SK-N-SH treated with all-trans-retinoic acid at 6 μM for 48 hours (cell line): ENCODE data around the gene CD14.

Experiments
- ATAC-seq: fragments of 200-7000 bp; cut with Tn5 transposase; 3 replicates; pipeline ENCODE4 v1.9.1; 2020; ENCODE audit warnings: mild to moderate bottlenecking, moderate library complexity
- BACH2 ChIP-seq: fragments of 250-450 bp; sonication (Bioruptor Pico); IDR thresholded peaks from 2 replicates; pipeline ENCODE4 v1.9.0; 2021; ENCODE audit warnings: mild to moderate bottlenecking, borderline replicate concordance
- CREB5 ChIP-seq: fragments of 250-450 bp; sonication (Bioruptor Pico); IDR thresholded peaks from 2 replicates; pipeline ENCODE4 v1.5.1; 2020; ENCODE audit warnings: low read depth, mild to moderate bottlenecking, moderate library complexity
- CSDC2 ChIP-seq: fragments of 250-450 bp; sonication (Bioruptor Pico); IDR thresholded peaks from 2 replicates; pipeline ENCODE4 v1.5.0; 2020; ENCODE audit warnings: mild to moderate bottlenecking, moderate library complexity
- CSRNP3 ChIP-seq: fragments of 250-450 bp; sonication (Bioruptor Pico); IDR thresholded peaks from 2 replicates; pipeline ENCODE4 v1.5.1; 2021; ENCODE audit warnings: mild to moderate bottlenecking, moderate library complexity
- ISL1 ChIP-seq: fragments of 250-450 bp; sonication (Bioruptor Pico); IDR thresholded peaks from 2 replicates; pipeline ENCODE4 v2.1.2; 2022; ENCODE audit warnings: mild to moderate bottlenecking, moderate library complexity
- OSR1 ChIP-seq: fragments of 250-450 bp; sonication (Bioruptor Pico); IDR thresholded peaks from 2 replicates; pipeline ENCODE4 v1.8.0; 2022; ENCODE audit warnings: moderate library complexity, mild to moderate bottlenecking, inconsistent platforms
- PATZ1 ChIP-seq: fragments of 250-450 bp; sonication (Bioruptor Pico); IDR thresholded peaks from 2 replicates; pipeline ENCODE4 v1.8.0; 2020; ENCODE audit warnings: mild to moderate bottlenecking, moderate library complexity, borderline replicate concordance
- PPARA ChIP-seq: fragments of 250-450 bp; sonication (Bioruptor Pico); IDR thresholded peaks from 2 replicates; pipeline ENCODE4 v1.5.0; 2020; ENCODE audit warnings: mild to moderate bottlenecking, borderline replicate concordance
- RARB ChIP-seq: fragments of 250-450 bp; sonication (Bioruptor Pico); IDR thresholded peaks from 2 replicates; pipeline ENCODE4 v1.8.0; 2021; ENCODE audit warnings: mild to moderate bottlenecking, moderate library complexity
- SNAI2 ChIP-seq: fragments of 250-450 bp; sonication (Bioruptor Pico); IDR thresholded peaks from 2 replicates; pipeline ENCODE4 v1.5.0; 2020; ENCODE audit warnings: mild to moderate bottlenecking, moderate library complexity
- TCF4 ChIP-seq: fragments of 250-450 bp; sonication (Bioruptor Pico); IDR thresholded peaks from 2 replicates; pipeline ENCODE4 v1.8.0; 2021; ENCODE audit warnings: mild to moderate bottlenecking, moderate library complexity, borderline replicate concordance
- TOX ChIP-seq: fragments of 250-450 bp; sonication (Bioruptor Pico); IDR thresholded peaks from 2 replicates; pipeline ENCODE4 v1.8.0; 2021; ENCODE audit warnings: mild to moderate bottlenecking, moderate library complexity, borderline replicate concordance
- TSHZ2 ChIP-seq: fragments of 250-450 bp; sonication (Bioruptor Pico); IDR thresholded peaks from 2 replicates; pipeline ENCODE4 v1.5.0; 2020; ENCODE audit warnings: mild to moderate bottlenecking, moderate library complexity
- ZFP3 ChIP-seq: fragments of 250-450 bp; sonication (Bioruptor Pico); IDR thresholded peaks from 2 replicates; pipeline ENCODE4 v1.5.0; 2020; ENCODE audit warnings: mild to moderate bottlenecking, moderate library complexity
- ZFP30 ChIP-seq: fragments of 450-650 bp; formaldehyde crosslinking; IDR thresholded peaks from 2 replicates; pipeline ENCODE4 v1.5.0; 2022; ENCODE audit warnings: mild to moderate bottlenecking, moderate library complexity
- ZNF565 ChIP-seq: fragments of 450-650 bp; formaldehyde crosslinking; conservative IDR thresholded peaks from 2 replicates; pipeline ENCODE4 v1.5.0; 2020; ENCODE audit warnings: low read depth, mild to moderate bottlenecking, moderate library complexity
- ZNF70 ChIP-seq: fragments of 450-650 bp; formaldehyde crosslinking; IDR thresholded peaks from 2 replicates; pipeline ENCODE4 v1.5.0; 2020; ENCODE audit warnings: mild to moderate bottlenecking, moderate library complexity

Gene CD14

GRCh38 chr5:140637371-140638100 is 4.6 kb upstream of the CD14 start:
- TF ChIP-seq CSDC2 (CRISPR knock-in tag) (no peak), BACH2 (CRISPR knock-in tag) (no peak)
- TF ChIP-seq, all 23 proteins: peak for 0

GRCh38 chr5:140635291-140636257 is 2.6 kb upstream of the CD14 start:
- no peak for ATAC-seq

More at GRCh38 chr5:140637371-140638100, 4.6 kb upstream of the CD14 start:
- ATAC-seq = no peak

GRCh38 chr5:140634103-140634502 is 1.1 kb upstream of the CD14 start:
- no peak for TF ChIP-seq ZFP3 (CRISPR knock-in tag)
- no peak for TF ChIP-seq ISL1
- no peak for TF ChIP-seq SNAI2 (CRISPR knock-in tag)
- no peak for TF ChIP-seq TSHZ2
- no peak for TF ChIP-seq TOX (CRISPR knock-in tag)
- no peak for TF ChIP-seq PATZ1
- no peak for TF ChIP-seq TCF4 (CRISPR knock-in tag)
- no peak for TF ChIP-seq ZFP30 (CRISPR knock-in tag)
- no peak for TF ChIP-seq ZNF70 (CRISPR knock-in tag)
- TF ChIP-seq OSR1 (CRISPR knock-in tag) = no peak
- TF ChIP-seq CSRNP3 (CRISPR knock-in tag) = no peak
- no peak for ATAC-seq

More at GRCh38 chr5:140635291-140636257, 2.6 kb upstream of the CD14 start:
- no peak for TF ChIP-seq RARB (CRISPR knock-in tag)
- no peak for TF ChIP-seq TCF4 (CRISPR knock-in tag)
- TF ChIP-seq OSR1 (CRISPR knock-in tag) = no peak
- no peak for TF ChIP-seq SNAI2 (CRISPR knock-in tag)
- TF ChIP-seq CREB5 (CRISPR knock-in tag) = no peak
- no peak for TF ChIP-seq BACH2 (CRISPR knock-in tag)
- TF ChIP-seq PPARA = no peak

GRCh38 chr5:140633501-140633900 is 526 bp upstream of the CD14 start:
- ATAC-seq = no peak
- TF ChIP-seq ZNF565 (CRISPR knock-in tag) (no peak), CREB5 (CRISPR knock-in tag) (no peak)
